B cell (primary cell): Measurements from ENCODE around the gene GPR18. TPM values are rescaled to one million over a fixed set of nuclear protein-coding genes. Genes with fewer than 3 reads are reported as not detected.
"Not testable (repeated sequence)": the region's sequence is repeated elsewhere in the genome, so short reads cannot be mapped to it uniquely, and the experiment has no call there.

Experiments
- ATAC-seq: fragments of 200-7000 bp; cut with Tn5 transposase; one replicate; pipeline ENCODE4 v1.10.0; 2021; ENCODE audit warnings: low read depth, mild to moderate bottlenecking, moderate number of reproducible peaks, moderate library complexity
- CTCF ChIA-PET: fragments of 350-600 bp; sonication (Branson Sonifier 250); formaldehyde crosslinking; loops from one replicate; lab custom pipeline; 2021; ENCODE audit warnings: antibody characterized with exemption, inconsistent platforms; lab: Charles Lee
- POLR2A ChIA-PET: fragments of 350-600 bp; sonication (Branson Sonifier 250); formaldehyde crosslinking; loops from one replicate; lab custom pipeline; 2021; ENCODE audit warnings: antibody characterized with exemption; lab: Charles Lee
- DNase-seq: peaks from one replicate; pipeline ENCODE4 v3.0.0; 2013
- H2AFZ ChIP-seq: 2 replicates; pipeline ENCODE4 v1.6.1; 2012; ENCODE audit warnings: mild to moderate bottlenecking, low read depth, low read length; ENCODE audit not compliant: insufficient read depth, poor library complexity, severe bottlenecking
- H3K27ac ChIP-seq, 2 donors: 1 replicate in 1 of 2; 2 replicates in 1 of 2; pipeline ENCODE4 v1.5.1; 2012 to 2013; ENCODE audit warnings: low read length in 2 of 2, mild to moderate bottlenecking in 2 of 2, moderate library complexity in 1 of 2
- H3K27me3 ChIP-seq, 4 experiments: fragments of 200-600 bp in 1 of 4; sonication (generic) in 1 of 4; replicated peaks in 1 of 4; 1 replicate in 2 of 4; 2 replicates in 2 of 4; pipeline versions ENCODE4 v1.6.1 to v1.7.0; 2013 to 2016; ENCODE audit warnings: low read length in 3 of 4, mild to moderate bottlenecking in 2 of 4, mixed read lengths in 1 of 4, moderate library complexity in 1 of 4; ENCODE audit not compliant: insufficient read depth in 4 of 4, control insufficient read depth in 3 of 4; ENCODE audit errors: control extremely low read depth in 1 of 4
- H3K36me3 ChIP-seq, 2 experiments: replicated peaks in 1 of 2; 1 replicate in 1 of 2; 2 replicates in 1 of 2; pipeline versions ENCODE4 v1.6.1 to v1.7.1; 2013; ENCODE audit warnings: low read length in 1 of 2; ENCODE audit not compliant: insufficient read depth in 2 of 2, control insufficient read depth in 1 of 2; ENCODE audit errors: control extremely low read depth in 1 of 2, extremely low read depth in 1 of 2
- H3K4me1 ChIP-seq, 2 donors: fragments of 200-600 bp in 1 of 2; sonication (generic) in 1 of 2; 1 replicate in 1 of 2; 2 replicates in 1 of 2; pipeline versions ENCODE4 v1.5.1 to v1.6.1; 2013 to 2017; ENCODE audit warnings: low read length in 2 of 2; ENCODE audit not compliant: control insufficient read depth in 2 of 2, insufficient read depth in 2 of 2
- H3K4me2 ChIP-seq: replicated peaks from 2 replicates; pipeline ENCODE3; 2012; ENCODE audit warnings: mild to moderate bottlenecking, low read depth, low read length; ENCODE audit not compliant: poor library complexity, severe bottlenecking
- H3K4me3 ChIP-seq, 5 experiments: fragments of 200-600 bp in 1 of 5; sonication (generic) in 1 of 5; 1 replicate in 3 of 5; 2 replicates in 2 of 5; pipeline versions ENCODE4 v1.5.1 to v1.7.0; 2011 to 2016; ENCODE audit warnings: low read length in 4 of 5, mild to moderate bottlenecking in 4 of 5, low read depth in 2 of 5, control low read depth in 1 of 5, moderate library complexity in 1 of 5; ENCODE audit not compliant: insufficient read depth in 1 of 5; ENCODE audit errors: control extremely low read depth in 1 of 5, extremely low read depth in 1 of 5
- H3K79me2 ChIP-seq: fragments of 200-600 bp; sonication (generic); one replicate; pipeline ENCODE4 v1.6.0; 2016; ENCODE audit warnings: low read length; ENCODE audit not compliant: control insufficient read depth, insufficient read depth
- H3K9ac ChIP-seq: fragments of 200-600 bp; sonication (generic); 2 replicates; pipeline ENCODE4 v1.6.1; 2017; ENCODE audit warnings: mild to moderate bottlenecking, low read length, moderate library complexity
- H3K9me3 ChIP-seq, 3 donors: one replicate each; pipeline versions ENCODE4 v1.6.1 to v1.7.1; 2013; ENCODE audit warnings: low read length in 2 of 3; ENCODE audit not compliant: control insufficient read depth in 2 of 3, insufficient read depth in 1 of 3; ENCODE audit errors: control extremely low read depth in 1 of 3
- H4K20me1 ChIP-seq: 2 replicates; pipeline ENCODE4 v1.6.0; 2012; ENCODE audit warnings: mild to moderate bottlenecking, low read length; ENCODE audit not compliant: insufficient read depth, control insufficient read depth, poor library complexity, severe bottlenecking
- H3K27ac Mint-ChIP-seq: one replicate; pipeline ENCODE4 v1.8.0; 2021; ENCODE audit warnings: mixed read lengths
- H3K27me3 Mint-ChIP-seq: one replicate; pipeline ENCODE4 v1.8.0; 2021; ENCODE audit warnings: mixed read lengths
- H3K4me1 Mint-ChIP-seq: one replicate; pipeline ENCODE4 v1.8.0; 2021; ENCODE audit warnings: mixed read lengths
- H3K4me3 Mint-ChIP-seq: one replicate; pipeline ENCODE4 v1.8.0; 2021; ENCODE audit warnings: mixed read lengths
- H3K9me3 Mint-ChIP-seq: one replicate; pipeline ENCODE4 v1.8.0; 2022; ENCODE audit warnings: mixed read lengths; ENCODE audit not compliant: insufficient read depth
- CTCF ChIP-seq: fragments of 200-600 bp; IDR thresholded peaks from one replicate; pipeline ENCODE4 v1.8.0; 2022; ENCODE audit warnings: antibody characterized with exemption, mild to moderate bottlenecking
- EZH2 ChIP-seq: IDR thresholded peaks from 2 replicates; pipeline ENCODE4 v1.6.1; 2012; ENCODE audit warnings: borderline replicate concordance, low read depth, mild to moderate bottlenecking, moderate library complexity, low read length; ENCODE audit not compliant: insufficient read depth, poor library complexity, severe bottlenecking
- WGBS: methylation state at CpG from one replicate; pipeline ENCODE4 v1.1.5; 2013; ENCODE audit warnings: missing lambda C conversion rate; ENCODE audit not compliant: insufficient coverage; 5-methylcytosine and 5-hydroxymethylcytosine counted together
- intact Hi-C: fragments of 100-400 bp; cut with micrococcal nuclease; formaldehyde crosslinking; loops from one replicate; pipeline ENCODE4 v1.10.0; 2022
- polyA plus RNA-seq: library from polyadenylated mRNA; depleted of rRNA; stranded (reverse); fragments of >200 nt; gene quantifications from 2 replicates; pipeline ENCODE4 v1.2.3, GENCODE V29; 2012
- total RNA-seq, 2 donors: library from RNA; stranded (reverse); fragments of 120-200 nt in 1 of 2; gene quantifications; 1 replicate in 1 of 2; 2 replicates in 1 of 2; pipeline versions ENCODE4 v1.2.3 to v1.2.4, GENCODE V29; 2013 to 2022

Gene GPR18
- total and polyA plus RNA-seq, 2 donors (not counting 1 experiment from before 2014, with no cell fraction given) = 19.1 to 54.8 TPM

- WGBS = 100% methylated on average over 1 of the region's 5 CpGs
- H3K36me3 ChIP-seq = peaks cover 0 to 64% of the 10 kb centered on the region in 2 experiments
Observed at GRCh38 chr13:99250982-99251825, 7.0 kb downstream of the GPR18 start.

DNA sequence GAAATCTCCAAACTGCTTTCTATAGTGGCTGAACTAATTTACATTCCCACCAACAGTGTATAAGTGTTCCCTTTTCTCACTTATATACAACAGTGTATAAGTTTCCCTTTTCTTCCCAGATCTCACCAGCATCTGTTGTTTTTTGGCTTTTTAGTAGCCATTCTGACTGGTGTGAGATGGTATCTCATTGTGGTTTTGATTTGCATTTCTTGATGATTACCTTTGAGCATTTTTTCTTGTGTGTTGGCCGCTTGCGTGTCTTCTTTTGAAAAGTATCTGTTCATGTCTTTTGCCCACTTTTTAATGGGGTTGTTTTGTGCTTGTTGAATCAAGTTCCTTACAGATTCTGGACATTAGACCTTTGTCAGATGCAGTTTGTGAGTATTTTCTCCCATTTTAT, 8.6 kb downstream of the GPR18 start:
- WGBS = no CpG with 5 or more reads among the region's 2 CpGs
- H3K27me3 Mint-ChIP-seq, H3K4me2 ChIP-seq, H3K9me3 Mint-ChIP-seq, DNase-seq, POLR2A ChIA-PET, H3K4me3 ChIP-seq, H2AFZ ChIP-seq, H4K20me1 ChIP-seq, H3K4me3 Mint-ChIP-seq, ATAC-seq, H3K9me3 ChIP-seq, H3K27me3 ChIP-seq, H3K9ac ChIP-seq: not testable (repeated sequence)
- CTCF ChIA-PET = interaction anchor here (9.6 kb wide), 1 partner anchor 18 kb away, joined by 109 read pairs; no protein-coding TSS in a partner anchor
- intact Hi-C loops = loop anchor here (10.0 kb wide), 1 partner anchor 355 kb away; the partner anchor contains the start of gene CLYBL
- peaks cover 68% of the 10 kb centered on the region for H3K79me2 ChIP-seq
- Mint-ChIP-seq H3K27ac (peak overlapping the region; percentile 1), H3K4me1 (peaks cover 35% of the 10 kb centered on the region)
- H3K36me3 ChIP-seq = peaks cover 3 to 51% of the 10 kb centered on the region in 2 experiments
- H3K4me1 ChIP-seq = peaks cover 7 to 11% of the 10 kb centered on the region in 2 donors
- H3K27ac ChIP-seq = peak overlapping the region in 1 of 2 donors; percentile 20

More at GRCh38 chr13:99250982-99251825, 7.0 kb downstream of the GPR18 start:
- no peak overlapping the region for H3K4me3 Mint-ChIP-seq
- POLR2A ChIA-PET = no interaction called here
- H3K4me1 Mint-ChIP-seq = peaks cover 48% of the 10 kb centered on the region
- no peaks in the 10 kb centered on the region for H3K27me3 Mint-ChIP-seq
- no peak overlapping the region for H3K4me3 ChIP-seq
- CTCF ChIA-PET = interaction anchor here (1.5 to 9.6 kb wide), 3 partner anchors 17 to 75 kb away, joined by 3 to 109 read pairs (median 11); no protein-coding TSS in a partner anchor
- no peak for TF ChIP-seq EZH2
- no peak for TF ChIP-seq CTCF
- DNase-seq (no peak), ATAC-seq (no peak)
- no peak overlapping the region for H3K4me2 ChIP-seq
- intact Hi-C loops = loop anchor here (10.0 kb wide), 1 partner anchor 354 kb away; the partner anchor contains the start of gene CLYBL
- peak overlapping the region; percentile 73 for H3K27ac Mint-ChIP-seq
- peaks cover 84% of the 10 kb centered on the region for H3K79me2 ChIP-seq
- peaks cover 5% of the 10 kb centered on the region for H4K20me1 ChIP-seq
- peak overlapping the region in 1 of 2 donors; percentile 7 for H3K27ac ChIP-seq
- no peaks in the 10 kb centered on the region for H3K27me3 ChIP-seq
- no peaks in the 10 kb centered on the region for H3K9me3 Mint-ChIP-seq
- H3K4me1 ChIP-seq = peaks cover 22 to 24% of the 10 kb centered on the region in 2 donors
- no peaks in the 10 kb centered on the region for H3K9me3 ChIP-seq
- H2AFZ ChIP-seq = no peak overlapping the region
- no peak overlapping the region for H3K9ac ChIP-seq

DNA sequence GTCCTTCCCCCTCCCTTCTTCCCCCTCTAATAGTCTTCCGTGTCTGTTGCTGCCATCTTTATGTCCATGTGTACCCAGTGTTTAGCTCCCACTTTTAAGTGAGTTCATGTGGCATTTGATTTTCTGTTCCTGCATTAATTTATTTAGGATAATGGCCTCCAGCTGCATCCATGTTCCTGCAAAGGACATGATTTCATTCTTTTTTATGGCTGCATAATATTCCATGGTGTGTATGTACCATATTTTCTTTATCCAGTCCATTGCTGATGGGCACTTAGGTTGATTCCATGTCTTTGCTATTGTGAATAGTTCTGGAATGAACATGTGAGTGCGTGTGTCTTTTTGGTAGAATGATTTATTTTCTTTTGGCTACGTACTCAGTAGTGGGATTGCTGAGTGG, 9.0 kb downstream of the GPR18 start:
- H3K27ac ChIP-seq, H3K27me3 ChIP-seq, POLR2A ChIA-PET, H3K9me3 Mint-ChIP-seq, H2AFZ ChIP-seq, H3K4me3 ChIP-seq, H4K20me1 ChIP-seq, H3K4me3 Mint-ChIP-seq, ATAC-seq, H3K27ac Mint-ChIP-seq, H3K4me1 ChIP-seq, intact Hi-C loops, H3K9me3 ChIP-seq, H3K9ac ChIP-seq, DNase-seq, H3K27me3 Mint-ChIP-seq, H3K4me2 ChIP-seq: not testable (repeated sequence)
- Histone ChIP-seq H3K79me2 (peaks cover 64% of the 10 kb centered on the region), H3K36me3 (peaks cover 3 to 47% of the 10 kb centered on the region in 2 experiments)
- WGBS = no CpG with 5 or more reads among the region's 3 CpGs
- CTCF ChIA-PET = interaction anchor here (1.8 to 9.6 kb wide), 2 partner anchors 19 to 20 kb away, joined by 8 to 109 read pairs; no protein-coding TSS in a partner anchor
- peaks cover 34% of the 10 kb centered on the region for H3K4me1 Mint-ChIP-seq
